DMS53 treated with DMSO at 0.1 percent for 48 hours (cell line): ENCODE data around the gene CDH13.

Source experiments
- DNase-seq: peaks from one replicate; lab custom pipeline; 2025; ENCODE audit not compliant: unreplicated experiment; lab: John Stamatoyannopoulos, UW

The CDH13 gene

GRCh38 chr16:82625066-82625968, 1.5 kb upstream of the CDH13 start:
- no peak for DNase-seq

- DNase-seq, result no peak
Observed at GRCh38 chr16:82628088-82628423, 1.3 kb downstream of the CDH13 start.

- no peak for DNase-seq
Observed at GRCh38 chr16:82628711-82629110, 1.9 kb downstream of the CDH13 start.

- DNase-seq, result no peak
Observed at GRCh38 chr16:82629441-82630027, 2.8 kb downstream of the CDH13 start.

- no peak for DNase-seq
Observed at GRCh38 chr16:82630219-82630618, 3.5 kb downstream of the CDH13 start.

- DNase-seq, result no peak
Observed at GRCh38 chr16:82630688-82631087, 3.9 kb downstream of the CDH13 start.

GRCh38 chr16:82631701-82632685, 5.2 kb downstream of the CDH13 start:
- no peak for DNase-seq

- DNase-seq, result no peak
Observed at GRCh38 chr16:82633964-82634600, 7.3 kb downstream of the CDH13 start.

GRCh38 chr16:82634955-82635610, 8.3 kb downstream of the CDH13 start:
- no peak for DNase-seq

- DNase-seq, result no peak
Observed at GRCh38 chr16:82636485-82636884, 9.7 kb downstream of the CDH13 start.

GRCh38 chr16:82636958-82637357, 10.2 kb downstream of the CDH13 start:
- no peak for DNase-seq

GRCh38 chr16:82638095-82638798, 11.5 kb downstream of the CDH13 start:
- DNase-seq, result no peak

- no peak for DNase-seq
Observed at GRCh38 chr16:82639263-82639662, 12.5 kb downstream of the CDH13 start.

- DNase-seq, result peak; percentile 42
Observed at GRCh38 chr16:82639666-82640336, 13.0 kb downstream of the CDH13 start.

GRCh38 chr16:82641336-82641984, 14.7 kb downstream of the CDH13 start:
- no peak for DNase-seq

GRCh38 chr16:82643136-82643535, 16.4 kb downstream of the CDH13 start:
- peak; percentile 18 for DNase-seq

- no peak for DNase-seq
Observed at GRCh38 chr16:82643936-82644630, 17.3 kb downstream of the CDH13 start.

GRCh38 chr16:82646504-82646903, 19.7 kb downstream of the CDH13 start:
- DNase-seq, result no peak
